Ovary (tissue), 9 donors: Measurements from ENCODE around the gene ETV5. TPM values are rescaled to one million over a fixed set of nuclear protein-coding genes. Genes with fewer than 3 reads are reported as not detected.

Source experiments
- DNase-seq, 5 donors: peaks; one replicate each; pipeline ENCODE4 v3.0.0-alpha.2; 2019 to 2020
- H3K27ac ChIP-seq, 2 donors: fragments of 200-600 bp; one replicate each; pipeline versions ENCODE4 v1.5.1 to v1.8.0; 2019 to 2022
- H3K27me3 ChIP-seq: fragments of 200-600 bp; one replicate; pipeline ENCODE4 v1.8.0; 2022
- H3K36me3 ChIP-seq: fragments of 200-600 bp; sonication (generic); one replicate; pipeline ENCODE4 v1.5.1; 2019
- H3K4me1 ChIP-seq: one replicate; pipeline ENCODE4 v1.8.1; 2013; ENCODE audit warnings: mild to moderate bottlenecking, moderate library complexity; ENCODE audit not compliant: insufficient read depth
- H3K4me3 ChIP-seq: fragments of 200-600 bp; sonication (generic); one replicate; pipeline ENCODE4 v1.5.1; 2017
- H3K9me3 ChIP-seq, 2 donors: fragments of 200-600 bp in 1 of 2; sonication (generic) in 1 of 2; one replicate each; pipeline versions ENCODE4 v1.5.1 to v1.8.1; 2013 to 2019; ENCODE audit warnings: mild to moderate bottlenecking in 1 of 2, moderate library complexity in 1 of 2
- EP300 ChIP-seq: sonication (generic); formaldehyde crosslinking; IDR thresholded peaks from one replicate; pipeline ENCODE4 v1.6.1; 2017; ENCODE audit warnings: antibody characterized with exemption
- POLR2A ChIP-seq: fragments of 450-650 bp; IDR thresholded peaks from one replicate; pipeline ENCODE4 v1.6.1; 2017; ENCODE audit warnings: antibody characterized with exemption, mild to moderate bottlenecking, moderate library complexity
- WGBS, 3 donors: extraction: QIAGEN DNeasy Blood & Tissue Kit in 1 of 3; methylation state at CpG; one replicate each; pipeline versions ENCODE4 v1.1.5 to v1.1.7; 2013 to 2017; 5-methylcytosine and 5-hydroxymethylcytosine counted together
- intact Hi-C, 4 donors: fragments of 100-400 bp; cut with DNase I; formaldehyde crosslinking; loops; one replicate each; pipeline versions ENCODE4 v1.11.0 to v1.15.1; 2022 to 2023
- polyA plus RNA-seq, 2 donors: library from polyadenylated mRNA; stranded (reverse); fragments of 200-250 nt in 1 of 2; fragments of 350-450 nt in 1 of 2; fragmentation: Illumina TruSeq in 1 of 2; extraction: RNeasy Lipid Tissue Mini Kit (QIAGEN cat#74804) in 1 of 2; gene quantifications; one replicate each; pipeline ENCODE4 v1.2.3, GENCODE V29; 2013 to 2014
- total RNA-seq, 7 donors: library from RNA; depleted of rRNA in 2 of 7; stranded (reverse); fragments of >200 nt in 2 of 7; fragmentation: NEBNext Ultra II Directional in 3 of 7; extraction: Animal tissue kit (Norgen Biotek cat#: 25700) in 3 of 7; gene quantifications; one replicate each; pipeline versions ENCODE4 v1.1.0 to v1.2.4, GENCODE V29; 2016 to 2023
- TF ChIP-seq, protein P1 (sequence below), 3 donors: fragments of 450-650 bp in 2 of 3; fragments of 200-600 bp in 1 of 3; IDR thresholded peaks; one replicate each; pipeline versions ENCODE4 v1.5.1 to v1.8.0; 2016 to 2022; ENCODE audit warnings: antibody characterized with exemption in 3 of 3, mild to moderate bottlenecking in 1 of 3
- donor health status: DM: no; HTN: no; CAD: no; lungs with moderate emphysema.
- donor health status: DM: no; HTN: no; CAD: no.
- donor health status: Bipolar disorder and iron deficiency.
- donor health status: DM: yes; HTN: yes; CAD: no.
- donor health status: DM: no; HTN: no; CAD: no.
- donor health status: DM: yes; HTN: yes; CAD: no.

The ETV5 gene
- total and polyA plus RNA-seq, 9 donors: 1.8 to 20.4 (median 6.6) TPM

DNA sequence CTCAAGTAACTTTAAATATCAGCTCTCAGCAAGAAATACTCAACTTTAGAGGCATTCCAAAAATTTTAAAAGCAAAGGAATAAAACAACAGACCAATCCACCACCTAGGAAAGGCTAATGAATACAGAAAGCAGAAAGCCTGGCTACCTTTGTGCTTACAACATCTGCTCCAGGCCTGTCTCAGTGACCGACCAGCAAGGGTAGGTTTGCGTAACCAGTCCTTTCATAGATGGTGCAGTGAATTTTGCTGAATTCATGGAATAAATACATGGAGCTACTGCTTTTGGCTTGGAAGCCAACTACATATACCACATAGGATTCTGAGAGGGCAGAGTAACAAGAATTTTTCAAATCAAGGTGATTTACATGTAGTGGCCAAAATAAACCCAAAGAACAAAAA is 27.2 kb downstream of the ETV5 start:
- H3K4me3 ChIP-seq: no peak overlapping the region
- no peak for DNase-seq
- H3K27me3 ChIP-seq: no peaks in the 10 kb centered on the region
- H3K36me3 ChIP-seq: no peaks in the 10 kb centered on the region
- no peak overlapping the region for H3K27ac ChIP-seq
- peaks cover 1% of the 10 kb centered on the region for H3K4me1 ChIP-seq
- WGBS, 3 donors: 92 to 100% (median 98%) methylated on average over 2 of the region's 2 CpGs
- intact Hi-C loops: no loop called here
- no peak for TF ChIP-seq POLR2A
- no peak for TF ChIP-seq EP300
- TF ChIP-seq, protein P1, sequence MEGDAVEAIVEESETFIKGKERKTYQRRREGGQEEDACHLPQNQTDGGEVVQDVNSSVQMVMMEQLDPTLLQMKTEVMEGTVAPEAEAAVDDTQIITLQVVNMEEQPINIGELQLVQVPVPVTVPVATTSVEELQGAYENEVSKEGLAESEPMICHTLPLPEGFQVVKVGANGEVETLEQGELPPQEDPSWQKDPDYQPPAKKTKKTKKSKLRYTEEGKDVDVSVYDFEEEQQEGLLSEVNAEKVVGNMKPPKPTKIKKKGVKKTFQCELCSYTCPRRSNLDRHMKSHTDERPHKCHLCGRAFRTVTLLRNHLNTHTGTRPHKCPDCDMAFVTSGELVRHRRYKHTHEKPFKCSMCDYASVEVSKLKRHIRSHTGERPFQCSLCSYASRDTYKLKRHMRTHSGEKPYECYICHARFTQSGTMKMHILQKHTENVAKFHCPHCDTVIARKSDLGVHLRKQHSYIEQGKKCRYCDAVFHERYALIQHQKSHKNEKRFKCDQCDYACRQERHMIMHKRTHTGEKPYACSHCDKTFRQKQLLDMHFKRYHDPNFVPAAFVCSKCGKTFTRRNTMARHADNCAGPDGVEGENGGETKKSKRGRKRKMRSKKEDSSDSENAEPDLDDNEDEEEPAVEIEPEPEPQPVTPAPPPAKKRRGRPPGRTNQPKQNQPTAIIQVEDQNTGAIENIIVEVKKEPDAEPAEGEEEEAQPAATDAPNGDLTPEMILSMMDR (IDR thresholded peaks at IDR 0.05): no peak
- H3K9me3 ChIP-seq: no peaks in the 10 kb centered on the region

- TF ChIP-seq, protein P1 (IDR thresholded peaks at IDR 0.05): no peak
- TF ChIP-seq POLR2A: no peak
- no peak for TF ChIP-seq EP300
- DNase-seq: no peak
- intact Hi-C loops: no loop called here
- no peak overlapping the region for H3K27ac ChIP-seq
- H3K4me1 ChIP-seq: peaks cover 1% of the 10 kb centered on the region
- 67 to 72% (median 68%) methylated on average over 5 of the region's 5 CpGs for WGBS, 3 donors
- H3K4me3 ChIP-seq: no peak overlapping the region
- no peaks in the 10 kb centered on the region for H3K36me3 ChIP-seq
- H3K9me3 ChIP-seq: no peaks in the 10 kb centered on the region
- no peaks in the 10 kb centered on the region for H3K27me3 ChIP-seq
Observed at GRCh38 chr3:186080849-186081438, 27.9 kb downstream of the ETV5 start.

DNA sequence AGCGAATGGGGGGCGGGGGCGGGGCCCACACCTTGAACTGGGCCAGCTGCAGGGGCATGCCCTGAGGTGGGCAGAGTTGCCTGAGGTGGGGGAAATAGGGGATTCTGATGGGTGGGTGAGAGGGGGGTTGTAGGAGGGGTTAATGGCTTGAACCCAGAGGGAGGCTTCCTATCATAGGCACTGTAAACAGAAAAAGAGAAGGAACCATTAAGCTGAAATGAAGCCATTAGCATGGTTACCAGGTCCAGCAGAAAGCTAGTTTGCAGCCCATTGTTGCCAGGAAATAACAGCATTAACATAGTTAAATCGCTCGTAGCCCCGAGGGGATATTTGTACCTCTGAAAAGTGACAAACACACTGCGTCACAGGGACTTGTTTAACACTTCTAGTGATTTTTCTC is 29.0 kb downstream of the ETV5 start:
- Histone ChIP-seq H3K4me1 (peaks cover 1% of the 10 kb centered on the region), H3K27me3 (no peaks in the 10 kb centered on the region), H3K27ac (no peak overlapping the region), H3K4me3 (no peak overlapping the region), H3K9me3 (no peaks in the 10 kb centered on the region), H3K36me3 (no peaks in the 10 kb centered on the region)
- no peak for DNase-seq
- intact Hi-C loops: no loop called here
- WGBS, 3 donors: 66 to 79% (median 78%) methylated on average over 7 of the region's 7 CpGs
- TF ChIP-seq, protein P1 (IDR thresholded peaks at IDR 0.05): no peak
- TF ChIP-seq EP300 (no peak), POLR2A (no peak)

DNA sequence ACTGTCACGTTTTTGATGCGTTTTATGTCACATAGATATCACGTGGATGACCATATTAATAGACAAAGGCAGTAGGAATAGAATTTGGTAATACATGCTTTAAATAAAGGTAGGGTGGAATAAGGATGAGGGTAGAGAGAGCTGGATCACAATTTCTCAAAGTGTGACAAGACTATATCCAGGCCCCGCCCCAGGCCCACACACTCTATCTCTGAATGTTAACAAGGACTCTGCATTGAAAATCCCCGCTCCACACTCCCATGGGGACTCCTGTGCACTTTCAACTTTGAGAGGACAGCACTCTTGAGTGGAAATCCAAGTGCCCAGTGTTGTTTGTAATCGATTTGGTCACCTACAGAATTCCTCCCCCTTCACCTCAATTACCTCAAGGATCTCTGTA is 31.4 kb downstream of the ETV5 start:
- Histone ChIP-seq H3K4me3 (no peak overlapping the region), H3K36me3 (no peaks in the 10 kb centered on the region), H3K4me1 (peaks cover 1% of the 10 kb centered on the region), H3K27me3 (no peaks in the 10 kb centered on the region), H3K27ac (no peak overlapping the region), H3K9me3 (no peaks in the 10 kb centered on the region)
- whole genome bisulfite sequencing, 3 donors: 94 to 97% (median 95%) methylated on average over 6 of the region's 6 CpGs
- DNase-seq: no peak
- intact Hi-C loops: no loop called here
- no peak for TF ChIP-seq EP300
- TF ChIP-seq, protein P1 (IDR thresholded peaks at IDR 0.05): no peak
- no peak for TF ChIP-seq POLR2A
